Fibroblast of pulmonary artery (primary cell): ENCODE measurements around the gene PARD3.
"Not testable (repeated sequence)": the region's sequence is repeated elsewhere in the genome, so short reads cannot be mapped to it uniquely, and the experiment has no call there.

Experiments
- DNase-seq: peaks from one replicate; pipeline ENCODE4 v3.0.0-alpha.2; 2010; ENCODE audit warnings: low read depth
- H3K4me3 ChIP-seq: replicated peaks from 2 replicates; pipeline ENCODE4 v1.5.1; 2011; ENCODE audit warnings: low read depth, mild to moderate bottlenecking, control low read depth, low read length, moderate library complexity
- TF ChIP-seq, protein P1 (sequence below): IDR thresholded peaks from 2 replicates; pipeline ENCODE4 v1.5.1; 2011; ENCODE audit warnings: mild to moderate bottlenecking, control low read depth, low read length, inconsistent platforms; ENCODE audit errors: missing control alignments

PARD3 gene

DNA sequence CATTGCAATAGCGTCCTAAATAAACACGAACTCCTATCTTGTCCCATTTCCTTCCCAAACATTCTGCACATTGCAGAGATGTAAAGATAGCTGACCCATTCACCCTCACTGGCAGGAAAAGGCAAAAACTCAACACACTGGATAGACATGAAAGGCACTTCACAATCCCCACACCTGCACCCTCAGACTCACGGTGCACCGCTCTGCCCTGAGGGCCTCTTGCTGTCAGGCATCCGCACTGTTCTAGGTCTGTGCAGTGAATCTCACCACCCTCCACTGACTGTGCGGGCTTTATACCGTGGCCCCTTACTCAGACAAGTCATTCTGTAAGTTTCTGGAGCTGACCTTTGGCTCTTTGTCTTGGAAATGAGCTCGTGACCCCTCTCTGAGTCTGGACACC is 42.9 kb upstream of the PARD3 start:
- TF ChIP-seq, protein P1, sequence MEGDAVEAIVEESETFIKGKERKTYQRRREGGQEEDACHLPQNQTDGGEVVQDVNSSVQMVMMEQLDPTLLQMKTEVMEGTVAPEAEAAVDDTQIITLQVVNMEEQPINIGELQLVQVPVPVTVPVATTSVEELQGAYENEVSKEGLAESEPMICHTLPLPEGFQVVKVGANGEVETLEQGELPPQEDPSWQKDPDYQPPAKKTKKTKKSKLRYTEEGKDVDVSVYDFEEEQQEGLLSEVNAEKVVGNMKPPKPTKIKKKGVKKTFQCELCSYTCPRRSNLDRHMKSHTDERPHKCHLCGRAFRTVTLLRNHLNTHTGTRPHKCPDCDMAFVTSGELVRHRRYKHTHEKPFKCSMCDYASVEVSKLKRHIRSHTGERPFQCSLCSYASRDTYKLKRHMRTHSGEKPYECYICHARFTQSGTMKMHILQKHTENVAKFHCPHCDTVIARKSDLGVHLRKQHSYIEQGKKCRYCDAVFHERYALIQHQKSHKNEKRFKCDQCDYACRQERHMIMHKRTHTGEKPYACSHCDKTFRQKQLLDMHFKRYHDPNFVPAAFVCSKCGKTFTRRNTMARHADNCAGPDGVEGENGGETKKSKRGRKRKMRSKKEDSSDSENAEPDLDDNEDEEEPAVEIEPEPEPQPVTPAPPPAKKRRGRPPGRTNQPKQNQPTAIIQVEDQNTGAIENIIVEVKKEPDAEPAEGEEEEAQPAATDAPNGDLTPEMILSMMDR, result no peak
- no peak for DNase-seq
- no peak overlapping the region for H3K4me3 ChIP-seq

DNA sequence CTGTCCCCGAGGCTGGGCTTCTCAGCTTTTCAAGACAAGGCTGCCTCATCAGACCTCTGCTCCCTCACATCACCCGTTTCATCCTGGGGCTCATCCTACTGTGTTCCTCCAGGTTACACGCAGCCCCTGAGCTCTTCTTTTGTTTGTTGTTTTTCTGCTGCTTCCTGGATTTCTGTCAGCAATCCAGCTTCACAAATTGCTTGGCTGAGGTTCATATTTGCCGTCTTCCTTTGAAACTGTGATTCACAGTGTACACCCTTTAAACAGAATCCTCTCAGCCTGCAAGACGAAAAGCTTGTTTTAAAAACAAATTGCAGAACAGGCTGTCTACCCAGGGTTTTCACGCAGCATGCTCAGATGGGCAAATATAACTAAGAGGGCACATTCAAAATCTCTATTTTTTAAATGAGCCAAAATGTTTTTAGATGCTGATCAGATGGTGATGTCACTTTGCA is 39.1 kb upstream of the PARD3 start:
- peak overlapping the region; percentile 19 for H3K4me3 ChIP-seq
- DNase-seq, result peak; percentile 80
- TF ChIP-seq, protein P1, result no peak

DNA sequence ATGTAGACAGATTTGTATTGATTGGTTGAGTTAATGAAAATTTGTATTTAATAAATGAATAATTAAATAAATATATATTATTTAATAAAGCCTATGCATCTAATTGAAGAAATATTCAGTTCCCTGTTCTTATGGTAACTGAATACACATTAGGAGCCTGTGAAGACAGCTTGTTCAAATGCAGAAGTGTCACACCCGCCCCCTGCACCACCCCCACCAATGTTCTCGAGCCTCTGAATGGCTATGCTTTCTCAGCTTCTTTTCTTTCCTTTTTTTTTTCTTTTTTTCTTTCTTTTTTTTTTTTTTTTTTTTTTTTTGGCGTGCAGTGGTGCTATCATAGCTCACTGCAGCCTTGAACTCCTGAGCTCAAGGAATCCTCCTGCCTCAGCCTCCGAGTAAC is 38.3 kb upstream of the PARD3 start:
- TF ChIP-seq, protein P1, result no peak
- no peak overlapping the region for H3K4me3 ChIP-seq
- DNase-seq, result no peak

DNA sequence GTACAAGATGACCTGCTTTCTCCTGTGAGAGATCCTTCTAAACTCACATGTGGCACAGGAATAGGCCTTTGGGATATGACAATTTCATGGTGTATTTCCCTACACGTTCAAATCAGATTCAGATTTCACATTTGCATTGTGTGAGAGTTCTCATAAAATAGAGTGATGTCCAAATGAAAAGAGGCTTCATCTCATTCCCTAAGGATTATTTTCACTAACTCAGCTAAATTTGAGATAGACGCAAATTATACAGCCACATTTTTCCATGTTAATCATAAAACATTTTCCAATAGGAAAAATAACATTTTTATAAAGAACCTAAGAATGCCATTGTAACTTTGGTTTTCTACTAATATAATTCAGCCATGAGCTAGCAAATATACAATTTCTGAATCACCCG is 35.5 kb upstream of the PARD3 start:
- TF ChIP-seq, protein P1, result no peak
- DNase-seq, result no peak
- no peak overlapping the region for H3K4me3 ChIP-seq

DNA sequence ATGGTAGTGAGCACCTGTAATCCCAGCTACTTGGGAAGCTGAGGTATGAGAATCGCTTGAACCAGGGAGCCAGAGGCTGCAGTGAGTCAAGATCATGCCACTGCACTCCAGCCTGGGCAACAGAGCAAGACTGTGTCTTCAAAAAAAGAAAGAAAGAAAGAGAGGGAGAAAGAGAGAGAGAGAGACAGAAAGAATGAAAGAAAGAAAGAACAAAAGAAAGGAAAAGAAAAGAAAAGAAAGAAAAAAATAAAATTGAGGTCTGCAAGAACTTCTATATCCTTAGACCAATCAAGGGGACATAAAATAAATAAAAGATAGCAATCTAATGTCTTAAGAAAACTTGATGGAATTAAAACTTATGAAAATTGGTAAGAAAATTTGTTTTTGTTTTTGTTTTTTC is 34.9 kb upstream of the PARD3 start:
- H3K4me3 ChIP-seq, result no peak overlapping the region
- DNase-seq, result no peak
- TF ChIP-seq, protein P1, result no peak

DNA sequence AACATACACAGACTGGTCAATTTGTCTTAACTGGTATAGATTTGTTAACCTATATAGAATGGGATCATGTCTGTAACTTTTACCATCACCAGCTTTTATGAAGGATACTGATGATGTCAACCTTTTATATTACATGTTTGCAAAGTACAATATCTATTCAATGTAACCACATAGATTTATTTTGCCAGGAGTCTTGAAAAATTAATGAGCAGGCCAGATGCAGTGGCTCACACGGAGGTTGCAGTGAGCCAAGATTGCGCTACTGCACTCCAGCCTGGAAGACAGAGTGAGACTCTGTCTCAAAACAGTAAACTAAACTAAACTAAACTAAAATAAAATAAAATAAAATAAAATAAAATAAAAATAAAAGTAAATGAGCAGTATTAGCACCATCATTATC is 30.0 kb upstream of the PARD3 start:
- DNase-seq, result no peak
- no peak overlapping the region for H3K4me3 ChIP-seq
- TF ChIP-seq, protein P1, result no peak

DNA sequence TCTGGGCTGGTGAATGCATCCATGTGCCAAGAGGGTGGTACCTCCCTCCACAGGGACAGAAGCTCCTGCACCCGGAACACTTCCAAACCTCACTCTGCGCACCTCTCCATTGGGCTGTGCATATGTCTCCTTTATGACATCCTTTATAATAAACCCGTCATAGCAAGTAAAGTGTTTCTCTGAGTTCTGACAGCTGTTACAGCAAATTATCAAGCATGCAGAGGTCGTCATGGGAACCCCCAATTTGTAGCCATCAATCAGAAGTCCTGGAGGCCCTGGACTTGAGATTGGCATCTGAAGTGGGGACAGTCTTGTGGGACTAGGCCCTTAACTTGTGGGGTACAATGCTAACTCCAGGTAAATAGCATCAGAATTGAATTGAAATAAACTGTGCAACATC is 29.4 kb upstream of the PARD3 start:
- TF ChIP-seq, protein P1, result no peak
- DNase-seq, result no peak
- no peak overlapping the region for H3K4me3 ChIP-seq

DNA sequence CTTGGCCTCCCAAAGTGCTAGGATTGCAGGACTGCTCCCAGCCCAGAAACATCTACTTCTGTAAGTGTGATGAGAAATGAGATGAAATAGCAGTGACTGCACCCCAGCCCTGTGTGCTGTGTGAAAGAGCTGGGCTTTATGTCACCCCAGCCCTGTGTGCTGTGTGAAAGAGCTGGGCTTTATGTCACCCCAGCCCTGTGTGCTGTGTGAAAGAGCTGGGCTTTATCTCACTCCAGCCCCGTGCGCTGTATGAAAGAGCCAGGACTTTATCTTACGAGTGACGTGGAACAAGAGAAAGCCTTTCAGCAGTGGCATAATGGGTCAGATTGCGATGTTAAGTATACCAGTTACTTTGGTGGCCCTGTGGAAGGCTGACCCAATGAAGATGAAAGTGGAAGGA is 28.4 kb upstream of the PARD3 start:
- not testable (repeated sequence) for DNase-seq, H3K4me3 ChIP-seq
